ENCODE results near the gene COL28A1.
A peak's percentile ranks its signal among the peaks of the same experiment; 100 is the strongest.

Gene COL28A1

GRCh38 chr7:7421826-7422225 lies 113.8 kb downstream of the COL28A1 start:
- no peak overlapping the region for H3K4me2 ChIP-seq (ENCODE audit: low read length)
- no peaks in the 10 kb centered on the region for H3K27me3 ChIP-seq (ENCODE audit: low read depth, low read length)
- no peak for TF ChIP-seq CTCF (IDR thresholded peaks at IDR 0.05; ENCODE audit: low read depth, low read length)
- no peak for TF ChIP-seq EZH2phosphoT487 (IDR thresholded peaks at IDR 0.05; ENCODE audit: low read depth)
- H3K27ac ChIP-seq (ENCODE audit: low read length), result no peak overlapping the region
- no peaks in the 10 kb centered on the region for H3K36me3 ChIP-seq (replicated peaks; ENCODE audit: low read depth, low read length)
- no peaks in the 10 kb centered on the region for H3K9me3 ChIP-seq (ENCODE audit: insufficient read depth, low read length)
- no peak overlapping the region for H2AFZ ChIP-seq (ENCODE audit: low read depth, low read length)
- peaks cover 7% of the 10 kb centered on the region for H3K4me1 ChIP-seq (ENCODE audit: low read length)
- no peaks in the 10 kb centered on the region for H3K79me2 ChIP-seq (ENCODE audit: low read length)
- no peak overlapping the region for H3K9ac ChIP-seq (ENCODE audit: low read length)
- no peak overlapping the region for H3K4me3 ChIP-seq (ENCODE audit: low read length)
- no peaks in the 10 kb centered on the region for H4K20me1 ChIP-seq (ENCODE audit: insufficient read depth, low read length)

- TF ChIP-seq CTCF (IDR thresholded peaks at IDR 0.05; ENCODE audit: low read depth, low read length), result no peak
- TF ChIP-seq EZH2phosphoT487 (IDR thresholded peaks at IDR 0.05; ENCODE audit: low read depth), result no peak
- H3K4me2 ChIP-seq (ENCODE audit: low read length), result no peak overlapping the region
- H3K36me3 ChIP-seq (replicated peaks; ENCODE audit: low read depth, low read length), result no peaks in the 10 kb centered on the region
- H2AFZ ChIP-seq (ENCODE audit: low read depth, low read length), result no peak overlapping the region
- no peaks in the 10 kb centered on the region for H3K79me2 ChIP-seq (ENCODE audit: low read length)
- no peaks in the 10 kb centered on the region for H3K9me3 ChIP-seq (ENCODE audit: insufficient read depth, low read length)
- no peaks in the 10 kb centered on the region for H4K20me1 ChIP-seq (ENCODE audit: insufficient read depth, low read length)
- H3K4me1 ChIP-seq (ENCODE audit: low read length), result peaks cover 16% of the 10 kb centered on the region
- no peak overlapping the region for H3K27ac ChIP-seq (ENCODE audit: low read length)
- no peaks in the 10 kb centered on the region for H3K27me3 ChIP-seq (ENCODE audit: low read depth, low read length)
- no peak overlapping the region for H3K4me3 ChIP-seq (ENCODE audit: low read length)
- no peak overlapping the region for H3K9ac ChIP-seq (ENCODE audit: low read length)
Measured at GRCh38 chr7:7418997-7419396, 116.7 kb downstream of the COL28A1 start.

GRCh38 chr7:7417851-7418250 lies 117.8 kb downstream of the COL28A1 start:
- Histone ChIP-seq H3K79me2 (ENCODE audit: low read length) (no peaks in the 10 kb centered on the region), H3K9me3 (ENCODE audit: insufficient read depth, low read length) (no peaks in the 10 kb centered on the region)
- no peak for TF ChIP-seq CTCF (IDR thresholded peaks at IDR 0.05; ENCODE audit: low read depth, low read length)
- TF ChIP-seq EZH2phosphoT487 (IDR thresholded peaks at IDR 0.05; ENCODE audit: low read depth), result no peak

GRCh38 chr7:7417414-7417813 lies 118.3 kb downstream of the COL28A1 start:
- Histone ChIP-seq H3K36me3 (replicated peaks; ENCODE audit: low read depth, low read length) (no peaks in the 10 kb centered on the region), H3K4me1 (ENCODE audit: low read length) (peaks cover 14% of the 10 kb centered on the region), H3K27ac (ENCODE audit: low read length) (no peak overlapping the region), H3K27me3 (ENCODE audit: low read depth, low read length) (no peaks in the 10 kb centered on the region), H3K79me2 (ENCODE audit: low read length) (no peaks in the 10 kb centered on the region), H3K4me2 (ENCODE audit: low read length) (peak overlapping the region; percentile 22), H4K20me1 (ENCODE audit: insufficient read depth, low read length) (no peaks in the 10 kb centered on the region), H3K4me3 (ENCODE audit: low read length) (no peak overlapping the region), H2AFZ (ENCODE audit: low read depth, low read length) (no peak overlapping the region), H3K9me3 (ENCODE audit: insufficient read depth, low read length) (no peaks in the 10 kb centered on the region), H3K9ac (ENCODE audit: low read length) (no peak overlapping the region)
- TF ChIP-seq EZH2phosphoT487 (IDR thresholded peaks at IDR 0.05; ENCODE audit: low read depth) (no peak), CTCF (IDR thresholded peaks at IDR 0.05; ENCODE audit: low read depth, low read length) (no peak)

More at GRCh38 chr7:7417851-7418250, 117.8 kb downstream of the COL28A1 start:
- Histone ChIP-seq H2AFZ (ENCODE audit: low read depth, low read length) (no peak overlapping the region), H3K4me2 (ENCODE audit: low read length) (peak overlapping the region; percentile 22), H3K27me3 (ENCODE audit: low read depth, low read length) (no peaks in the 10 kb centered on the region), H3K36me3 (replicated peaks; ENCODE audit: low read depth, low read length) (no peaks in the 10 kb centered on the region), H3K27ac (ENCODE audit: low read length) (no peak overlapping the region), H3K9ac (ENCODE audit: low read length) (no peak overlapping the region), H4K20me1 (ENCODE audit: insufficient read depth, low read length) (no peaks in the 10 kb centered on the region), H3K4me3 (ENCODE audit: low read length) (no peak overlapping the region), H3K4me1 (ENCODE audit: low read length) (peaks cover 14% of the 10 kb centered on the region)
